Activated CD8-positive, alpha-beta T cell treated with anti-CD3 and anti-CD28 coated beads for 36 hours (primary cell): Measurements from ENCODE around the gene SMAP1. TPM values are rescaled to one million over a fixed set of nuclear protein-coding genes. Genes with fewer than 3 reads are reported as not detected.

ENCODE experiments used
- ATAC-seq: fragments of 200-7000 bp; cut with Tn5 transposase; one replicate; pipeline ENCODE4 v1.10.0; 2021; ENCODE audit warnings: mild to moderate bottlenecking, moderate library complexity
- CTCF ChIA-PET: fragments of 350-600 bp; sonication (Branson Sonifier 250); formaldehyde crosslinking; loops from one replicate; lab custom pipeline; 2021; ENCODE audit warnings: antibody characterized with exemption; lab: Charles Lee
- POLR2A ChIA-PET: fragments of 350-600 bp; sonication (Branson Sonifier 250); formaldehyde crosslinking; loops from one replicate; lab custom pipeline; 2021; ENCODE audit warnings: antibody characterized with exemption; lab: Charles Lee
- DNase-seq: peaks from one replicate; pipeline ENCODE4 v3.0.0-alpha.2; 2020
- H3K27ac Mint-ChIP-seq: one replicate; pipeline ENCODE4 v1.8.0; 2021; ENCODE audit warnings: mild to moderate bottlenecking, mixed read lengths
- H3K27me3 Mint-ChIP-seq: one replicate; pipeline ENCODE4 v1.8.0; 2021; ENCODE audit warnings: mixed read lengths
- H3K36me3 Mint-ChIP-seq: one replicate; pipeline ENCODE4 v1.8.0; 2021; ENCODE audit warnings: low read depth, mixed read lengths
- H3K4me1 Mint-ChIP-seq: one replicate; pipeline ENCODE4 v1.8.0; 2021; ENCODE audit warnings: low read depth, mixed read lengths
- H3K4me3 Mint-ChIP-seq: one replicate; pipeline ENCODE4 v1.8.0; 2021; ENCODE audit warnings: mild to moderate bottlenecking, moderate library complexity, mixed read lengths
- H3K9me3 Mint-ChIP-seq: one replicate; pipeline ENCODE4 v1.8.0; 2021; ENCODE audit warnings: mixed read lengths
- CTCF ChIP-seq: fragments of 200-600 bp; IDR thresholded peaks from one replicate; pipeline ENCODE4 v1.8.0; 2022; ENCODE audit warnings: antibody characterized with exemption, mild to moderate bottlenecking
- intact Hi-C: fragments of 100-400 bp; cut with micrococcal nuclease; formaldehyde crosslinking; loops from one replicate; pipeline ENCODE4 v1.10.0; 2022
- total RNA-seq, 2 experiments: library from RNA; stranded (reverse); gene quantifications; one replicate each; pipeline ENCODE4 v1.2.3, GENCODE V29; 2021

Gene SMAP1
- total RNA-seq, 2 experiments from 2014 or later = 24.1 to 26.3 TPM

DNA sequence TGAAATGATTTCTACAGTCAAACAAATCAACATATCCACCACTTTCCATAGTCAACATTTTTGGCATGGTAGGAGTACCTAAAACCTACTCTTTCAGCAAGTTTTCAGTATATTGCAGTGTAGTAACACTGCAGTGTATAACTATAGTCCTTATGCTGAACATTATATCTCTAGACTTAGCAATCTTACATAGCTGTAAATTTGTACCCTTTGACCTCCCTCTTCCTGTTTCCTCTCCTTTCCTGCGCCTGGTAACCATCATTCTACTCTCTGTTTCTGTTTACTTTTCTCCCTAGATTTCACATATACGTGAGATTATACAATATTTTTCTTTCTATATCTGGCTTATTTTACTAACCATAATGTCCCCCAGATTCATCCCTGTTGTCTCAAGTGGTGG is 40.2 kb downstream of the SMAP1 start:
- no peak for TF ChIP-seq CTCF
- CTCF ChIA-PET = interaction anchor here (0.6 to 5.2 kb wide), 18 partner anchors 9 to 487 kb away, joined by 3 to 126 read pairs (median 4); partner anchors contain the start of genes B3GAT2 and SDHAF4
- DNase-seq (no peak), ATAC-seq (no peak)
- POLR2A ChIA-PET = no interaction called here
- Mint-ChIP-seq H3K4me1 (peaks cover 34% of the 10 kb centered on the region), H3K36me3 (no peaks in the 10 kb centered on the region), H3K4me3 (no peak overlapping the region), H3K27ac (no peak overlapping the region), H3K27me3 (no peaks in the 10 kb centered on the region), H3K9me3 (no peaks in the 10 kb centered on the region)
- intact Hi-C loops = loop anchor here (5.0 kb wide), 1 partner anchor 249 kb away; the partner anchor contains the start of gene B3GAT2

- peak; percentile 42 for ATAC-seq
These were observed 40.8 kb downstream of the SMAP1 start for GRCh38 chr6:70708448-70708847.

GRCh38 chr6:70709826-70710225 is 42.1 kb downstream of the SMAP1 start:
- H3K36me3 Mint-ChIP-seq = peaks cover 12% of the 10 kb centered on the region
- intact Hi-C loops = loop anchor here (5.0 kb wide), 1 partner anchor 247 kb away; the partner anchor contains the start of gene B3GAT2
- DNase-seq = no peak
- no peaks in the 10 kb centered on the region for H3K27me3 Mint-ChIP-seq
- H3K4me3 Mint-ChIP-seq = no peak overlapping the region
- ATAC-seq = no peak
- ChIA-PET POLR2A (no interaction called here), CTCF (interaction anchor here (0.9 to 5.2 kb wide), 2 partner anchors 23 to 176 kb away, joined by 3 to 126 read pairs; no protein-coding TSS in a partner anchor)
- peaks cover 15% of the 10 kb centered on the region for H3K9me3 Mint-ChIP-seq
- no peak for TF ChIP-seq CTCF
- peaks cover 44% of the 10 kb centered on the region for H3K4me1 Mint-ChIP-seq
- no peak overlapping the region for H3K27ac Mint-ChIP-seq

More at GRCh38 chr6:70708448-70708847, 40.8 kb downstream of the SMAP1 start:
- H3K4me1 Mint-ChIP-seq = peaks cover 40% of the 10 kb centered on the region
- DNase-seq = no peak
- CTCF ChIA-PET = interaction anchor here (0.6 to 5.2 kb wide), 6 partner anchors 9 to 398 kb away, joined by 3 to 126 read pairs (median 29); partner anchors contain the start of gene B3GAT2
- H3K36me3 Mint-ChIP-seq = peaks cover 1% of the 10 kb centered on the region
- no peak for TF ChIP-seq CTCF
- H3K9me3 Mint-ChIP-seq = peaks cover 4% of the 10 kb centered on the region
- no peaks in the 10 kb centered on the region for H3K27me3 Mint-ChIP-seq
- no peak overlapping the region for H3K4me3 Mint-ChIP-seq
- intact Hi-C loops = loop anchor here (5.0 kb wide), 1 partner anchor 249 kb away; the partner anchor contains the start of gene B3GAT2
- no peak overlapping the region for H3K27ac Mint-ChIP-seq
- POLR2A ChIA-PET = no interaction called here

GRCh38 chr6:70714716-70715257 is 47.1 kb downstream of the SMAP1 start:
- intact Hi-C loops = no loop called here
- Mint-ChIP-seq H3K27ac (no peak overlapping the region), H3K27me3 (no peaks in the 10 kb centered on the region), H3K9me3 (peaks cover 16% of the 10 kb centered on the region), H3K4me1 (peaks cover 42% of the 10 kb centered on the region), H3K4me3 (no peak overlapping the region), H3K36me3 (peaks cover 16% of the 10 kb centered on the region)
- DNase-seq = no peak
- no peak for TF ChIP-seq CTCF
- ATAC-seq = no peak
- ChIA-PET POLR2A (no interaction called here), CTCF (no interaction called here)
